ENCODE measurements around the gene DGAT2.

The DGAT2 gene

GRCh38 chr11:75757651-75758050 lies 10.9 kb upstream of the DGAT2 start:
- CTCF ChIA-PET = no interaction called here
- DNase-seq (ENCODE audit: extremely low spot score) = no peak
- POLR2A ChIA-PET = no interaction called here
- TF ChIP-seq CTCF (IDR thresholded peaks at IDR 0.05; ENCODE audit: control extremely low read depth, extremely low read depth, low read depth, missing control alignments) = no peak

- POLR2A ChIA-PET = no interaction called here
- DNase-seq (ENCODE audit: extremely low spot score) = no peak
- TF ChIP-seq CTCF (IDR thresholded peaks at IDR 0.05; ENCODE audit: control extremely low read depth, extremely low read depth, low read depth, missing control alignments) = no peak
- CTCF ChIA-PET = interaction anchor here (1.1 to 1.7 kb wide), 3 partner anchors 9 to 54 kb away, joined by 3 to 8 read pairs (median 5); partner anchors contain the start of gene DGAT2
These were observed 8.7 kb upstream of the DGAT2 start for GRCh38 chr11:75759832-75760231.

GRCh38 chr11:75760243-75760642 lies 8.3 kb upstream of the DGAT2 start:
- ChIA-PET POLR2A (no interaction called here), CTCF (interaction anchor here (1.6 kb wide), 2 partner anchors 54 to 392 kb away, joined by 5 to 6 read pairs; no protein-coding TSS in a partner anchor)
- no peak for DNase-seq (ENCODE audit: extremely low spot score)
- TF ChIP-seq CTCF (IDR thresholded peaks at IDR 0.05; ENCODE audit: control extremely low read depth, extremely low read depth, low read depth, missing control alignments) = no peak

GRCh38 chr11:75760710-75761493 lies 7.7 kb upstream of the DGAT2 start:
- no peak for DNase-seq (ENCODE audit: extremely low spot score)
- ChIA-PET CTCF (interaction anchor here (1.6 kb wide), 2 partner anchors 55 to 391 kb away, joined by 5 to 6 read pairs; no protein-coding TSS in a partner anchor), POLR2A (no interaction called here)
- TF ChIP-seq CTCF (IDR thresholded peaks at IDR 0.05; ENCODE audit: control extremely low read depth, extremely low read depth, low read depth, missing control alignments) = no peak

GRCh38 chr11:75762158-75762557 lies 6.4 kb upstream of the DGAT2 start:
- DNase-seq (ENCODE audit: extremely low spot score) = no peak
- POLR2A ChIA-PET = no interaction called here
- CTCF ChIA-PET = interaction anchor here (0.7 to 1.1 kb wide), 2 partner anchors 39 to 56 kb away, joined by 3 read pairs; no protein-coding TSS in a partner anchor
- TF ChIP-seq CTCF (IDR thresholded peaks at IDR 0.05; ENCODE audit: control extremely low read depth, extremely low read depth, low read depth, missing control alignments) = no peak

- ChIA-PET POLR2A (no interaction called here), CTCF (interaction anchor here (0.7 to 1.2 kb wide), 4 partner anchors 39 to 446 kb away, joined by 3 to 4 read pairs (median 3); no protein-coding TSS in a partner anchor)
- no peak for DNase-seq (ENCODE audit: extremely low spot score)
- TF ChIP-seq CTCF (IDR thresholded peaks at IDR 0.05; ENCODE audit: control extremely low read depth, extremely low read depth, low read depth, missing control alignments) = no peak
These were observed 5.7 kb upstream of the DGAT2 start for GRCh38 chr11:75762885-75763284.
